OCI-LY3 (cell line): ENCODE results near the gene B4GALT7.

Experiments
- CTCF ChIP-seq: fragments of 200-600, 300-600 bp; sonication (generic); IDR thresholded peaks from 2 replicates; pipeline ENCODE4 v1.5.1; 2014; ENCODE audit warnings: antibody characterized with exemption, low read length, low read depth
- EZH2phosphoT487 ChIP-seq: fragments of 200-600 bp; shearing (Covaris generic); IDR thresholded peaks from 2 replicates; pipeline ENCODE4 v1.6.1; 2018; ENCODE audit warnings: antibody characterized with exemption, mixed run types, low read depth

- TF ChIP-seq CTCF, result no peak
- no peak for TF ChIP-seq EZH2phosphoT487
Measured at GRCh38 chr5:177601126-177601525, 1.2 kb downstream of the B4GALT7 start.
